CD4-positive, alpha-beta T cell (primary cell): Measurements from ENCODE around the gene CEP95. TPM values are rescaled to one million over a fixed set of nuclear protein-coding genes. Genes with fewer than 3 reads are reported as not detected.

Source experiments
- ATAC-seq: fragments of 200-7000 bp; cut with Tn5 transposase; one replicate; pipeline ENCODE4 v1.10.0; 2022; ENCODE audit warnings: mild to moderate bottlenecking; ENCODE audit not compliant: poor library complexity
- CTCF ChIA-PET: fragments of 350-600 bp; sonication (Branson Sonifier 250); formaldehyde crosslinking; loops from one replicate; lab custom pipeline; 2021; ENCODE audit warnings: antibody characterized with exemption, inconsistent platforms; lab: Charles Lee
- POLR2A ChIA-PET: fragments of 350-600 bp; sonication (Branson Sonifier 250); formaldehyde crosslinking; loops from one replicate; lab custom pipeline; 2021; ENCODE audit warnings: antibody characterized with exemption, inconsistent platforms; lab: Charles Lee
- DNase-seq, 14 experiments: peaks; one replicate each; pipeline ENCODE4 v3.0.0-alpha.2; 2013 to 2020; ENCODE audit warnings: mixed read lengths in 2 of 14
- H3K27ac ChIP-seq, 2 donors: one replicate each; pipeline versions ENCODE4 v1.5.1 to v1.7.0; 2013; ENCODE audit warnings: low read length in 2 of 2, low read depth in 1 of 2, mild to moderate bottlenecking in 1 of 2
- H3K27me3 ChIP-seq, 2 experiments: 1 replicate in 1 of 2; 2 replicates in 1 of 2; pipeline versions ENCODE4 v1.6.1 to v1.7.0; 2013; ENCODE audit warnings: low read length in 2 of 2, control low read depth in 1 of 2, mild to moderate bottlenecking in 1 of 2, moderate library complexity in 1 of 2; ENCODE audit not compliant: insufficient read depth in 2 of 2, control insufficient read depth in 1 of 2
- H3K36me3 ChIP-seq: one replicate; pipeline ENCODE4 v1.6.1; 2013; ENCODE audit warnings: low read length, control low read depth; ENCODE audit not compliant: insufficient read depth
- H3K4me1 ChIP-seq: one replicate; pipeline ENCODE4 v1.6.1; 2013; ENCODE audit warnings: low read length, control low read depth; ENCODE audit not compliant: insufficient read depth
- H3K4me3 ChIP-seq: one replicate; pipeline ENCODE4 v1.5.1; 2013; ENCODE audit warnings: mild to moderate bottlenecking, low read length, moderate library complexity
- H3K9me3 ChIP-seq, 2 experiments: 1 replicate in 1 of 2; 2 replicates in 1 of 2; pipeline versions ENCODE4 v1.6.1 to v1.7.0; 2013; ENCODE audit warnings: low read length in 2 of 2, mild to moderate bottlenecking in 2 of 2, control low read depth in 1 of 2, moderate library complexity in 1 of 2; ENCODE audit not compliant: control insufficient read depth in 1 of 2, insufficient read depth in 1 of 2
- H3K27ac Mint-ChIP-seq: one replicate; pipeline ENCODE4 v1.8.0; 2020; ENCODE audit warnings: mixed read lengths
- H3K27me3 Mint-ChIP-seq: one replicate; pipeline ENCODE4 v1.8.0; 2021; ENCODE audit warnings: mixed read lengths
- H3K36me3 Mint-ChIP-seq: one replicate; pipeline ENCODE4 v1.8.0; 2021; ENCODE audit warnings: low read depth, mixed read lengths
- H3K4me1 Mint-ChIP-seq: one replicate; pipeline ENCODE4 v1.8.0; 2021; ENCODE audit warnings: low read depth, mixed read lengths
- H3K4me3 Mint-ChIP-seq: one replicate; pipeline ENCODE4 v1.8.0; 2020; ENCODE audit warnings: mild to moderate bottlenecking, mixed read lengths
- H3K9me3 Mint-ChIP-seq: one replicate; pipeline ENCODE4 v1.8.0; 2020; ENCODE audit warnings: mixed read lengths
- intact Hi-C, 2 experiments: fragments of 100-400 bp; cut with DNase I in 1 of 2; cut with micrococcal nuclease in 1 of 2; formaldehyde crosslinking; loops; one replicate each; pipeline versions ENCODE4 v1.15.1 to v1.9.0; 2023 to 2025; cut with DNase I, micrococcal nuclease
- total RNA-seq, 174 experiments: library from RNA in 2 of 174; stranded (reverse) in 2 of 174; gene quantifications; one replicate each; pipeline ENCODE4 v1.2.3 and lab custom pipeline; 2021 to 2026
- TF ChIP-seq, protein P1 (sequence below): fragments of 200-600 bp; IDR thresholded peaks from one replicate; pipeline ENCODE4 v1.8.0; 2022; ENCODE audit warnings: antibody characterized with exemption, mild to moderate bottlenecking

CEP95 gene
- total RNA-seq, 2 experiments from 2014 or later: 256 to 269 TPM

DNA sequence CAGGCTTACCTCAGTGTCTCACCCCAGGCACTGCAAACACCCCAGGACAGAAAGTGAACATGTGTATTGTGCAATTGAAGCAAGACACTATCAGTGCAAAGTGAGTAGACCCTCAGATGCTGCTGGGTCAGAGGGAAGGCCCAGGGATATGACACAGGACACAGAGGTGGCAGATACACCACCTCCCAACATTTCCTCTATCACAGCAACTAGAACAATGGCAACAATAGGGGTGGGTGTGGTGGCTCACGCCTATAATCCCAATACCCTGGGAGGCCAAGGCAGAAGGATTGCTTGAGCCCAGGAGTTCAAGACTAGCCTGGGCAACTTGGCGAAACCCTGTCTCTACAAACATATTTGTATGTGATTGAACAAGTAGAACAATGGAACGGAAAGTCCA lies 35.3 kb upstream of the CEP95 start:
- H3K4me3 ChIP-seq: no peak overlapping the region
- POLR2A ChIA-PET: no interaction called here
- Mint-ChIP-seq H3K4me3 (no peak overlapping the region), H3K27me3 (no peaks in the 10 kb centered on the region), H3K27ac (no peak overlapping the region), H3K4me1 (no peaks in the 10 kb centered on the region), H3K36me3 (no peaks in the 10 kb centered on the region), H3K9me3 (no peaks in the 10 kb centered on the region)
- H3K27ac ChIP-seq: no peak overlapping the region
- H3K27me3 ChIP-seq: no peaks in the 10 kb centered on the region
- DNase-seq: no peak
- no peaks in the 10 kb centered on the region for H3K36me3 ChIP-seq
- CTCF ChIA-PET: no interaction called here
- no peaks in the 10 kb centered on the region for H3K4me1 ChIP-seq
- no peaks in the 10 kb centered on the region for H3K9me3 ChIP-seq
- TF ChIP-seq, protein P1, sequence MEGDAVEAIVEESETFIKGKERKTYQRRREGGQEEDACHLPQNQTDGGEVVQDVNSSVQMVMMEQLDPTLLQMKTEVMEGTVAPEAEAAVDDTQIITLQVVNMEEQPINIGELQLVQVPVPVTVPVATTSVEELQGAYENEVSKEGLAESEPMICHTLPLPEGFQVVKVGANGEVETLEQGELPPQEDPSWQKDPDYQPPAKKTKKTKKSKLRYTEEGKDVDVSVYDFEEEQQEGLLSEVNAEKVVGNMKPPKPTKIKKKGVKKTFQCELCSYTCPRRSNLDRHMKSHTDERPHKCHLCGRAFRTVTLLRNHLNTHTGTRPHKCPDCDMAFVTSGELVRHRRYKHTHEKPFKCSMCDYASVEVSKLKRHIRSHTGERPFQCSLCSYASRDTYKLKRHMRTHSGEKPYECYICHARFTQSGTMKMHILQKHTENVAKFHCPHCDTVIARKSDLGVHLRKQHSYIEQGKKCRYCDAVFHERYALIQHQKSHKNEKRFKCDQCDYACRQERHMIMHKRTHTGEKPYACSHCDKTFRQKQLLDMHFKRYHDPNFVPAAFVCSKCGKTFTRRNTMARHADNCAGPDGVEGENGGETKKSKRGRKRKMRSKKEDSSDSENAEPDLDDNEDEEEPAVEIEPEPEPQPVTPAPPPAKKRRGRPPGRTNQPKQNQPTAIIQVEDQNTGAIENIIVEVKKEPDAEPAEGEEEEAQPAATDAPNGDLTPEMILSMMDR: no peak
- intact Hi-C loops: no loop called here
- ATAC-seq: no peak

DNA sequence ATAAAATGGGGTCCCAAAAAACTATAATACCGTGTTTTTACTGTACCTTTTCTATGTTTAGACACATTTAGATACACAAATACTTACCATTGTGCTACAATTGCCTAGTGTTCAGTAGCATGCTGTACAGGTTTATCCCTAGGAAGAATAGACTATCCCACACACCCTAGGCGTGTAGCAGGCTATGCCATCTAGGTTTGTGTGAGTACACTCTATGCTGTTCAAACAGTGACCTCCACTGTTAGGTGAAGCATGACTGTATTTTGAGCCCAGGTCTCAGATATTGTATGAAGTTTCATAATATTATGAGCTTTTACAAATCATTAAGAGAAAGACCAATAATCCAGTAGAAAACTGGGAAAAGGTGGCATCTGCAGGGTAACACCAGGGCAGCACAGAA lies 34.2 kb upstream of the CEP95 start:
- Mint-ChIP-seq H3K9me3 (no peaks in the 10 kb centered on the region), H3K4me1 (no peaks in the 10 kb centered on the region), H3K27me3 (no peaks in the 10 kb centered on the region), H3K36me3 (peaks cover 7% of the 10 kb centered on the region), H3K4me3 (no peak overlapping the region), H3K27ac (no peak overlapping the region)
- H3K4me3 ChIP-seq: no peak overlapping the region
- intact Hi-C loops: no loop called here
- H3K4me1 ChIP-seq: no peaks in the 10 kb centered on the region
- POLR2A ChIA-PET: no interaction called here
- H3K36me3 ChIP-seq: peaks cover 6% of the 10 kb centered on the region
- CTCF ChIA-PET: no interaction called here
- H3K27me3 ChIP-seq: no peaks in the 10 kb centered on the region
- TF ChIP-seq, protein P1: no peak
- ATAC-seq (no peak), DNase-seq (no peak)
- no peaks in the 10 kb centered on the region for H3K9me3 ChIP-seq
- no peak overlapping the region for H3K27ac ChIP-seq

DNA sequence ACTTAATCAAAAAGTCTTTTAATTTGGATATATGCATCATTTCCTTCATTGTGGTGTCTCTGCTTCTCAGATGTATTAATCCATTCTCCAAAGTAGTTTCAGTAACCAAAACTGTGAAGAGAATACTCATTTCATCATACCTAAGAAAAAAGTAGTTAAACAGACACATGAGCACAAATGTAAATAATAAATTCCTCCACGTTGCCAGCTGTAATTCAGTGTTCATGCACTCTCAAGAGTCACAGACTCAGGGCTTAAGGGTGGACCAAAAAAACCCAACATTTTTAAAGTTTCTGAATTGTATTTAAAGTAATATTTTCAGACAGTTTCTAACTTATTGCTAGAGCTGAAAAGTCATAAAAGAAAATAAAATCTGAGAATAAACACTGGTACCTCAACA lies 28.9 kb upstream of the CEP95 start:
- CTCF ChIA-PET: interaction anchor here (0.8 kb wide), 1 partner anchor 57 kb away, joined by 3 read pairs; no protein-coding TSS in a partner anchor
- intact Hi-C loops: no loop called here
- peaks cover 27% of the 10 kb centered on the region for H3K36me3 ChIP-seq

More for the DNA sequence above, 28.9 kb upstream of the CEP95 start:
- Histone ChIP-seq H3K27ac (no peak overlapping the region), H3K27me3 (no peaks in the 10 kb centered on the region), H3K4me3 (no peak overlapping the region), H3K4me1 (no peaks in the 10 kb centered on the region), H3K9me3 (no peaks in the 10 kb centered on the region)
- H3K4me1 Mint-ChIP-seq: peaks cover 4% of the 10 kb centered on the region
- H3K27ac Mint-ChIP-seq: no peak overlapping the region
- peaks cover 38% of the 10 kb centered on the region for H3K36me3 Mint-ChIP-seq
- no peak overlapping the region for H3K4me3 Mint-ChIP-seq
- H3K9me3 Mint-ChIP-seq: no peaks in the 10 kb centered on the region
- DNase-seq (no peak), ATAC-seq (no peak)
- no peaks in the 10 kb centered on the region for H3K27me3 Mint-ChIP-seq
- TF ChIP-seq, protein P1: no peak
- POLR2A ChIA-PET: interaction anchor here (2.1 kb wide), 1 partner anchor 29 kb away, joined by 7 read pairs; the partner anchor contains the start of genes CEP95 and DDX5
